Keratinocyte (primary cell): ENCODE results near the gene MORN5. TPM values are rescaled to one million over a fixed set of nuclear protein-coding genes. Genes with fewer than 3 reads are reported as not detected.

Experiments
- DNase-seq: peaks from one replicate; pipeline ENCODE4 v3.0.0-alpha.2; 2011; ENCODE audit warnings: low read depth, missing footprints, low spot score
- FAIRE-seq: peaks from 2 replicates; lab custom pipeline; 2011; peaks lifted over from hg19 to GRCh38; lab: Jason Lieb, UNC
- H2AFZ ChIP-seq: 2 replicates; pipeline ENCODE4 v1.6.0; 2012; ENCODE audit warnings: low read length, control low read depth, inconsistent platforms; ENCODE audit not compliant: control insufficient read depth
- H3K27ac ChIP-seq: 2 replicates; pipeline ENCODE4 v1.5.1; 2011; ENCODE audit warnings: low read length; ENCODE audit not compliant: control insufficient read depth, insufficient read depth
- H3K27me3 ChIP-seq: 3 replicates; pipeline ENCODE4 v1.6.0; 2011; ENCODE audit warnings: low read length; ENCODE audit not compliant: control insufficient read depth, insufficient read depth; ENCODE audit errors: extremely low read depth
- H3K36me3 ChIP-seq, 2 experiments: 2 replicates in 1 of 2; 3 replicates in 1 of 2; pipeline ENCODE4 v1.5.1; 2011; ENCODE audit warnings: low read length in 2 of 2, mild to moderate bottlenecking in 1 of 2; ENCODE audit not compliant: control insufficient read depth in 2 of 2, insufficient read depth in 2 of 2; ENCODE audit errors: extremely low read depth in 1 of 2
- H3K4me1 ChIP-seq: 3 replicates; pipeline ENCODE4 v1.5.1; 2011; ENCODE audit warnings: low read length; ENCODE audit not compliant: control insufficient read depth, insufficient read depth; ENCODE audit errors: extremely low read depth
- H3K4me2 ChIP-seq: 3 replicates; pipeline ENCODE4 v1.6.0; 2011; ENCODE audit warnings: low read depth, low read length; ENCODE audit not compliant: control insufficient read depth, insufficient read depth; ENCODE audit errors: extremely low read depth
- H3K4me3 ChIP-seq, 3 experiments: fragments of 200-600 bp in 1 of 3; sonication (generic) in 1 of 3; 2 replicates in 2 of 3; 3 replicates in 1 of 3; pipeline ENCODE4 v1.5.1; 2011 to 2016; ENCODE audit warnings: low read length in 3 of 3, mild to moderate bottlenecking in 3 of 3, control low read depth in 2 of 3, inconsistent platforms in 1 of 3, low read depth in 1 of 3, mixed read lengths in 1 of 3, mixed run types in 1 of 3, moderate library complexity in 1 of 3; ENCODE audit not compliant: control insufficient read depth in 2 of 3, insufficient read depth in 2 of 3; ENCODE audit errors: extremely low read depth in 1 of 3
- H3K79me2 ChIP-seq: 2 replicates; pipeline ENCODE4 v1.6.0; 2012; ENCODE audit warnings: low read length; ENCODE audit not compliant: control insufficient read depth, insufficient read depth
- H3K9ac ChIP-seq: 3 replicates; pipeline ENCODE4 v1.6.0; 2011; ENCODE audit warnings: low read length; ENCODE audit not compliant: control insufficient read depth, insufficient read depth; ENCODE audit errors: extremely low read depth
- H3K9me1 ChIP-seq: 3 replicates; pipeline ENCODE4 v1.6.0; 2011; ENCODE audit warnings: low read length; ENCODE audit not compliant: control insufficient read depth, insufficient read depth; ENCODE audit errors: extremely low read depth
- H3K9me3 ChIP-seq: 2 replicates; pipeline ENCODE4 v1.5.1; 2012; ENCODE audit warnings: low read depth, low read length; ENCODE audit not compliant: control insufficient read depth
- H4K20me1 ChIP-seq: 3 replicates; pipeline ENCODE4 v1.6.0; 2011; ENCODE audit warnings: low read length; ENCODE audit not compliant: control insufficient read depth, insufficient read depth; ENCODE audit errors: extremely low read depth
- CTCF ChIP-seq, 3 experiments: IDR thresholded peaks in 1 of 3; conservative IDR thresholded peaks in 1 of 3; optimal IDR thresholded peaks in 1 of 3; 2 replicates in 2 of 3; 3 replicates in 1 of 3; pipeline versions ENCODE3 to v1.5.1; 2011; ENCODE audit warnings: low read length in 3 of 3, mild to moderate bottlenecking in 3 of 3, moderate library complexity in 2 of 3, control low read depth in 1 of 3, inconsistent platforms in 1 of 3; ENCODE audit not compliant: insufficient read depth in 2 of 3; ENCODE audit errors: extremely low read depth in 1 of 3
- EZH2 ChIP-seq: IDR thresholded peaks from one replicate; pipeline ENCODE4 v1.6.1; 2012; ENCODE audit warnings: inconsistent platforms, mild to moderate bottlenecking, low read length, moderate library complexity
- dilution Hi-C: fragments of 300-500 bp; cut with MboI; formaldehyde crosslinking; loops from one replicate; pipeline ENCODE4 v1.7.0; 2020; ENCODE audit warnings: low sequenced_read_pairs; ENCODE audit not compliant: extremely low pct_ligation_motif_present
- polyA plus RNA-seq, 5 experiments: library from polyadenylated mRNA; depleted of rRNA in 3 of 5; stranded (reverse) in 3 of 5; stranded (forward) in 1 of 5; unstranded in 1 of 5; fragments of >200 nt; gene quantifications; 1 replicate in 1 of 5; 2 replicates in 3 of 5; 3 replicates in 1 of 5; pipeline versions ENCODE4 v1.2.1 to v1.2.3, GENCODE V29; 2011 to 2012; ENCODE audit warnings: missing spikeins in 2 of 5, low read depth in 1 of 5, low replicate concordance in 1 of 5

Gene MORN5
- polyA plus RNA-seq, 1 donor (not counting 4 experiments of a cell fraction or from before 2014, with no cell fraction given) = not detected

GRCh38 chr9:122209451-122209850 lies 49.7 kb downstream of the MORN5 start:
- dilution Hi-C loops = no loop called here
- H3K4me1 ChIP-seq = peaks cover 2% of the 10 kb centered on the region

GRCh38 chr9:122212473-122213004 lies 52.8 kb downstream of the MORN5 start:
- Histone ChIP-seq H3K36me3 (no peaks in the 10 kb centered on the region), H3K4me3 (no peak overlapping the region), H3K79me2 (no peaks in the 10 kb centered on the region), H3K9ac (no peak overlapping the region), H3K9me3 (no peaks in the 10 kb centered on the region), H2AFZ (no peak overlapping the region), H3K27me3 (peaks cover 61% of the 10 kb centered on the region), H3K4me2 (no peak overlapping the region), H3K4me1 (peaks cover 4% of the 10 kb centered on the region), H4K20me1 (no peaks in the 10 kb centered on the region), H3K27ac (no peak overlapping the region), H3K9me1 (no peaks in the 10 kb centered on the region)
- DNase-seq = no peak
- TF ChIP-seq CTCF (optimal IDR thresholded peaks at IDR 0.05 in 1 of 3, IDR thresholded peaks at IDR 0.05 in 1 of 3, conservative IDR thresholded peaks at IDR 0.05 in 1 of 3; ENCODE audit: extremely low read depth in 1 of 3, insufficient read depth in 2 of 3, low read length in 3 of 3) = no peak
- no peak for TF ChIP-seq EZH2
- FAIRE-seq = no peak
- dilution Hi-C loops = no loop called here

More at GRCh38 chr9:122209451-122209850, 49.7 kb downstream of the MORN5 start:
- H4K20me1 ChIP-seq = no peaks in the 10 kb centered on the region
- no peak overlapping the region for H3K27ac ChIP-seq
- H3K27me3 ChIP-seq = peaks cover 40% of the 10 kb centered on the region
- no peak overlapping the region for H3K4me3 ChIP-seq
- DNase-seq (no peak), FAIRE-seq (no peak)
- H3K9me3 ChIP-seq = no peaks in the 10 kb centered on the region
- H2AFZ ChIP-seq = no peak overlapping the region
- H3K4me2 ChIP-seq = no peak overlapping the region
- no peaks in the 10 kb centered on the region for H3K9me1 ChIP-seq
- H3K36me3 ChIP-seq = no peaks in the 10 kb centered on the region
- H3K9ac ChIP-seq = no peak overlapping the region
- TF ChIP-seq CTCF (optimal IDR thresholded peaks at IDR 0.05 in 1 of 3, IDR thresholded peaks at IDR 0.05 in 1 of 3, conservative IDR thresholded peaks at IDR 0.05 in 1 of 3; ENCODE audit: extremely low read depth in 1 of 3, insufficient read depth in 2 of 3, low read length in 3 of 3) (no peak), EZH2 (no peak)
- no peaks in the 10 kb centered on the region for H3K79me2 ChIP-seq
